PC-3 (cell line): ENCODE measurements around the gene HINT3.

Source experiments
- CTCF ChIP-seq: fragments of 300-600 bp; sonication (generic); conservative IDR thresholded peaks from 2 replicates; pipeline ENCODE4 v1.5.1; 2017; ENCODE audit warnings: antibody characterized with exemption, low read depth, mild to moderate bottlenecking, low read length
- EZH2phosphoT487 ChIP-seq: fragments of 300-600 bp; sonication (generic); IDR thresholded peaks from 2 replicates; pipeline ENCODE4 v1.6.1; 2018; ENCODE audit warnings: mild to moderate bottlenecking, antibody characterized with exemption, low read length, borderline replicate concordance

- TF ChIP-seq CTCF, result no peak
- TF ChIP-seq EZH2phosphoT487, result no peak
These were observed 11.9 kb downstream of the HINT3 start for GRCh38 chr6:125968493-125968892.
